NOMO-1 treated with dmso at 0.1 percent for 144 hours (cell line): ENCODE data around the gene PROM2.

Source experiments
- DNase-seq: peaks from one replicate; lab custom pipeline; 2025; ENCODE audit not compliant: unreplicated experiment; lab: John Stamatoyannopoulos, UW

PROM2 gene

DNA sequence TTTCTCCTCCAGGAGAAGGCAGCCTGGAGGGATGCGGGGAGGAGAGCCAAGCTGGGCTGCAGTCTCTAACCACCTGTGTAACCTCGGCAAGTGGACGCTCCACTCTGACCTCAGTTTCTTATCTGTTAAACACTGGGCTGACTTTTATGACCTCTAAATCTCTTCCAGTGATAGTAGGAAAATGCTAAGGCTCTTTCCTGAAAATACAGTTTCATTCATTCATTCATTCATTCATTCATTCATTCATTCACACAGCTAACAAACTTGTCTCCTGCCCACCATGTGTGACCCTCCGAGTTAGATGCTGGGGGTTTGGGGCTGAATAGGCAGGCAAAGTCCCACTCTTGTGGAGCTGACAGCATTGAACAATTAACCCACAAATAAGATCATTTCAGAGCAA lies 9.3 kb downstream of the PROM2 start:
- no peak for DNase-seq

DNA sequence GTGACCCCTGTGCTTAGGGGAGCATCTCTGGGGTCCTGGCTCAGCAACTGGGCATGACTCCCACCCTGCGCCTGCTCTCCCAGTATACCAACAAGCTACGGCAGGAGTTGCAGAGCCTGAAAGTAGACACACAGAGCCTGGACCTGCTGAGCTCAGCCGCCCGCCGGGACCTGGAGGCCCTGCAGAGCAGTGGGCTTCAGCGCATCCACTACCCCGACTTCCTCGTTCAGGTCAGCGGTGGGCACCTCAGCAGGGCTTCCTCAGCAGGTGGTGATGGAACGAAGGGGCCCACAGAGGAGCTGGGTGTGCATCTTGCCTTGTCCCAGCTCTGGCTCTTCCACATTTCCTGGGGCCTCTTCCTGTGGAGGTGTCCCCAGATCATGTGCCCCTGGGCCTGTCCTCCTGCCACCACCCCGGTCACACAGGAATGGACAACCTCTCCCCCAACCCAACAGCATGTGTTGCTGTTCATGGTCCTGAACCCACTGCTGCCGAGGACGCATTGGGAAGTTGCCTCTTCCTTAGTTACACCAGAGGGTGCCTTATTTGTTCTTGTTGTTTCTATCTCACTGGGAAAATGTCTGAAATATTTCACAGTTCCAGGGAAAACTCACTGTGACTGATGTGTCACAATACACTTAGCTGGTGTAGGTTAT lies 10.8 kb downstream of the PROM2 start:
- no peak for DNase-seq

GRCh38 chr2:95285542-95285932 lies 11.3 kb downstream of the PROM2 start:
- no peak for DNase-seq

DNA sequence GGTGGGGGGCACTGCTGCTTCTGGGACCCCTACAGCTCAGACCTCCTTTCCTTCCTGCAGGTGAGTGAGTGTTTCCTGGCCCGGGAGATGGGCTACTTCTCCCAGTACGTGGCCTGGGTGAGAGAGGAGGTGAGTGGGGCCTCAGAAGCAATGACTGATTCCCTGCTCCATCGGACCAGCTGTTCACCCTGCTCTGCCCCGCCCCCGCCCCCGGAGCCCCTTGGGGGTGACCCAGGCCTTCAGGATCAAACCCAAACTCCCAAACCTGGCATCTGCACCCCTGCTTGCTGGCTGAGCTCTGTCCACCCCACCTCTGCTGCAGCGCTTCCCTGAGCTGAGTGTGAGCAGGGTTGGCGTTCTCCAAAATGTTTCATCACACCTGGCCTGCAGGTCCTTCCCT lies 13.1 kb downstream of the PROM2 start:
- no peak for DNase-seq

DNA sequence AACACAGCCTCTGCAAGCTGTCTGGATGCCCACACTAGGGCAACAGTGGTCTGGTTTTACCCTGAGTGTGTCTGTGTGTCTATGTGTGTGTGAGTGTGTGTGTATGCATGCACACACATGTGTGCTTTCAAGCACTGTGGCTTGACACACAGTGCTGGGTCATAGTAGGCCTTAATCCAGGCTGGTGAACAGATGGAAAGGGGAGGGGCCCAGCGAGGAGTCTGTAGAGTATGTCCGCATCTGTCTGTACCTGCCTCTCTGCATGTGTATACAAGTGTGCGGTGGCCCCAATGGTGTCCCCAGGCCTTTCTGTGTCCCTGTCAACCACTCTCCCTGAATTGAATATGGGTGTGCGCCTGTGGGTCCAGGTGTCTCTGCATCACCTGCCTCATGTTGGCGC lies 13.6 kb downstream of the PROM2 start:
- no peak for DNase-seq

DNA sequence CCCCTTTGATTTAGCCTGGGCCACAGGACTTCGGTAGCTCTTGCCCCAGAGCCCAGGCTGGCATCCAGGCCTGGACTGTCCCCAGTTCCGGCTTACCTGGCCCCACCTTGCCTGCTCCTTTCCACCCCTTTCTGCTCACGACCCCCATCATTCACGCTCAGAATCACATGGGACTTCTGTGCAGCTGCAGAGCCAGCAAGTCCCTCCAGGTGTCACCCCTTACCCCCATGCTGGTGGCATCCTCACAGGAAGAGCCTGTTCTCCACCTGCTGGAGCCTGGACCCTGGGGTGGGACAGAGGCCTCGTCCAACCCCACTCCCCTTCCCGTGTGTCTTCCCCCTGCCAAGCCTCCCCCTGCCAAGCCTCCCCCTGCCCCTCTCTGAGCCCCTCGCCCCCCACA lies 15.0 kb downstream of the PROM2 start:
- no peak for DNase-seq

- DNase-seq, result no peak
Observed at GRCh38 chr2:95291222-95291621, 17.0 kb downstream of the PROM2 start.

GRCh38 chr2:95292623-95293260 lies 18.5 kb downstream of the PROM2 start:
- DNase-seq, result no peak

- no peak for DNase-seq
Observed at GRCh38 chr2:95294579-95295250, 20.5 kb downstream of the PROM2 start.

DNA sequence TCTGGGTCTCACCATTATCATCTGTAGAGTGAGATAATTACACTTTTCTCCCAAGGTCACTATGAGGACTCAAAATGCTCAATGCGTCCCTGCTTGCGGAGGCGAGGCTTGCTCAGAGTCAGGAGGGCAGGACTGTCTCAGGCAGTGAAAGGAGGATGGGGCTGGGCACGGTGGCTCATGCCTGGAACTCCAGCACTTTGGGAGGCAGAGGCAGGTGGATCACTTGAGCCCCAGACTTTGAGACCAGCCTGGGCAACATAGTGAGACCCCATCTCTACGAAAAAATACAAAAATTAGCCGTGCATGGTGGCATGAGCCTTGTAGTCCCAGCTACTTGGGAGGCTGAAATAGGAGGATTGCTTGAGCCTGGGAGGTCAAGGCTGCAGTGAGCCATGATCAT lies 21.1 kb downstream of the PROM2 start:
- DNase-seq, result no peak

GRCh38 chr2:95296011-95296410 lies 21.8 kb downstream of the PROM2 start:
- no peak for DNase-seq

DNA sequence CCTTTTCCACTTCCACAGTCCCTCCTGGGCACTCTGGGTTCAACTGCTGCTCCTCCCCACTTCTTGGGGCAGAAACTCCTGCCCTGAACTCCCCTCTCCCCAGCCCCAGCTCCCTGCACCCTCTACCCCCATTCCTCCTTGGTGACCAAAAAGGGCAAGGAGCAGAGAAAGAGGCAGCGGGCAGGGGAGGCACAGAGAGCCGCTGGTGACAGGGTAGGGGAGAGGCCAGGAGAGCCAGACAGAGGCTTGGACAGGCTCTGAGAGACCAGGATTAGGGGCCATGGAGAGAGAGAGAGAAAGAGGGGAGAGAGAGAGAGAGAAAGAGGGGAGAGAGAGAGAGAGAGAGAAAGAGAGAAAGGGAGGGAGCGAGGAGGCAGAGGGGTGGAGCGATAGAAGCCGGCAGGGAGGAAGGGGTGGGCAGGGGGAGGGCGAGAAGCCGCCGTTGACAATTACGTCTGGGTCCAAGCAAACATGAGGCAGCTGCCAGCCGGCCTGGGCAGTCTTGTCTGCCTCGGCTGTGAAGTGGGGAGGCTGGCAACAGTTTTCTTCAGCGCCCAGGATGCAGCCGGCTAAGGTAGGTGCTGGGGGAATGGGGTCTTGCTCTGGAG lies 22.7 kb downstream of the PROM2 start, which contains the start of gene KCNIP3:
Gene KCNIP3 (plus strand): TSS at position 468 of the 608 bp plus-strand sequence. CDS start 92 bp downstream, at position 560.
- no peak for DNase-seq

- DNase-seq, result no peak
Observed at GRCh38 chr2:95297639-95298395, 23.6 kb downstream of the PROM2 start.

DNA sequence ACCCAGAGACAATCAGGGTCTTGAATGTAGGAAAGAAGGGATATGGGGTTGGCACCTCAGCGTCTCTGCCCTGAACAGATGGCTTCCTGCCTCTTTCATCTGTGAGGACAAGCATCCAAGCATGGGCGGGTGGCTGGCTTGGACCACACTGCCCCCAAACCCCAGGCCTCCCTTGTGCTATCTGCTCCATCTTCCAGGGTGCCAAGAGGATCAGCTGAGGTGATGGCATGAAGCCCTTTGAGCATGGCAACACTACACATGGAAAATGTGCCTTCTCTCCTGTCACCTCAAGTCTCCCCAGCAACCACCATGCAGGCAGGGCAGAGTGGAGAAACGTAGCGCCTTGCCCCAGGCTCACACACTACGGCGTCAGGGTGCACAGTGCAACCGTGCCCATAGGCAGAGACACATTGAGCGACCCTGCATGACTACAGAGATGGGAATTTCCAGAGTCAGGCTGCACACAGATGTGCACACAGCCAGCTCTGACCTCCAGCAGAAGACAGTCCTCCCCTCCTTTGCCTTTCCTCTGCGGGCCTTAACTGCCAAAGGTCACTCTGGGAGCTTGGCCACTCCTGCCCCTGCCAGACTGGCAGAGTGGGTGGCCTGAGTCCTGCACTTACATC lies 24.4 kb downstream of the PROM2 start:
- DNase-seq, result no peak

DNA sequence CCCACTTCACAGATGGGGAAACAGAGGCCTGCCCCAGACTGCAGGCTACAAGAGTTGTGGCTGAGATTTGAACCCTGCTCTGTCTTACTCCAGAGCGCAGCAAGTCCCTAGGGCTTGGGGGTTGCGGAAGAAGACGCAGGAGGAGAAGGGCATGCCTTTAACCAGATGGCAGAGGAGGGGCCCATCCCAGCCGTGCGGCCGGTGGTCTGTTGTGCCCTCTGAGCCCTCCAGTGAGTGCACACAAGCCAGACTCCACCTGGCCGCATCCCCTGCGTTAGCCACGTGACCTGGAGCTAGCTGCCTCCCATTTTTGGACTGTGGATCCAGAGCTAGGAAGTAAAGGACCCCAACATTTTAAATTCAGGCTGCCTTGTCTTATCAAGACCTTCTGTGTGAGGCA lies 25.7 kb downstream of the PROM2 start:
- DNase-seq, result no peak

DNA sequence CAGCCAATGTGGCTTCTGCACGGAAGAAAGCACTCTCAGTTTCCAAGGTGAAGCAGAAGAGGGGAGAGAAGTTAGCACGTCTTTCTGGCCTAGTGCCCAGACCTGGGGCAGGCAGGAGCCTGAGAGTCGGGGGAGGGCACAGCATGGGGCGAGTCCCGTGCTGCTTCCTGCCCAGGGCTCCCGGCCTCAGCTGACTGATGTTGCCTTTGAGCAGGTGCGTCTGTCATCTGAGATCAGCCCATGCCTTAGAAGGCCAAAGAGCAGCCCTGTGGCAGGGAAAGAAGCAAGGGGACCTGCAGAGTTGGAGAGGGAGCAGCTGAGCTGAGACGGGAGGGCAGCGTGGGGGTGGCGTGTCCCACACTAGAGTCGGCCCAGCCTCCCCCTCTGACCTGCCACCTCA lies 26.2 kb downstream of the PROM2 start:
- no peak for DNase-seq

DNA sequence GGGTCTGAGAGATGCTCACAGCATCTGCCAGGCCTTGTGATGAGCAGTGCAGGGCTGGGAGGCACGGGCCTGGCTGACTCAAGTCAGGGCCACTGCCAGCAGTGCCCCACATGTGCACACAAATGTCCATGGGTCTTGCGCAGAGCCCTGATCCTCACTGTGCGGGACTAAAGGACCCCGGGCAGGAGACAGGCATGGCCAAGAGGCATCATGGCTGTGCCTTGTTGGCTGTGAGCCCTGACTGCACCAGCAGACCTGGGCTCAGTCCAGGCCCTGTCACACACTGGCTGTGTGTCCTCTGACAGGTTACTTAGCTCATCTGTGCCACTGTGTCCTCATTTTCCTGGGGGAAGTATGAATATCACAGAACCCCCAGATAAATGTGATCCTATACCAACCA lies 26.9 kb downstream of the PROM2 start:
- DNase-seq, result no peak

GRCh38 chr2:95301876-95302641 lies 27.8 kb downstream of the PROM2 start:
- no peak for DNase-seq

DNA sequence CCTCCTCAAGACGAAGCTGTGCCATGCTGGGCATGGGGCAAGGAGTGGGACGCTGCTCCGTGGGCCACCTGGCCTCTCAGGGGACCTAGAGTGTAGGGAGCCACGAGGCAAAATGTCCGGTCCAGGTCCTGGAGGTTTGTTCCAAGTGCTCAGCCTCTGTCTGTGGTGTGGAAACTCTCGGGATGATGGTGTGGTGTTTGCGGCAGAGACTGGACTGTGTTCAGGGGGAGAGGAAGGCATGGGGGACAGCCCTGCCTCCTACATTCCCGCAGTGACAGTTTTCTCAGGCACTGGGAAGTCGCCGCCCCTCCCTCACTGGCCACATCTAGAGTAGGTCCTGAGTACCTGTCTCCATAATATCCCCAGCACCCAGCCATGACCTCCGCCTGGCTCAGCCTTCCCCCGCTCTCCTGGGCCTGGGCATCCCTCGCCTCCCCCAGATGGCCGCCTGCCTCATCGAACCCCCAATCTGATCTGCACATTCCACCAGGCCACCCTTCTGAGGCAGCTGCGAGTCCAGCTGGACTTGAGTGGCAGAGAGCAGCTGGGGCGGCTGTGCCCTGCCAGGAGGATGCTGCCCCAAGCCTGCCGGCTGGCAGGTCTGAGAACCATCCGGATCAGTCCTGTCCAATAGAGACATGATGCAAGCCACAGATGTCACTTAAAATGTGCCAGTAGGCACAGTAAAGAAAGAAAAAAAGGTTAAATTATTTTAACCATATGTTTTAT lies 29.1 kb downstream of the PROM2 start:
- no peak for DNase-seq
